WTC11 (cell line): ENCODE measurements around the gene FBXO47. TPM values are rescaled to one million over a fixed set of nuclear protein-coding genes. Genes with fewer than 3 reads are reported as not detected.

Experiments used
- ATAC-seq: fragments of 200-7000 bp; cut with Tn5 transposase; 2 replicates; pipeline ENCODE4 v1.10.0; 2021; ENCODE audit warnings: mild to moderate bottlenecking, moderate library complexity
- CTCF ChIA-PET: fragments of 300-600 bp; sonication (Branson Sonifier 250); formaldehyde crosslinking; loops from one replicate; lab custom pipeline; 2021; ENCODE audit warnings: antibody characterized with exemption; lab: Charles Lee
- POLR2A ChIA-PET: fragments of 350-600 bp; sonication (Branson Sonifier 250); formaldehyde crosslinking; loops from one replicate; lab custom pipeline; 2021; ENCODE audit warnings: antibody characterized with exemption; lab: Charles Lee
- DNase-seq: peaks from one replicate; pipeline ENCODE4 v3.0.0; 2021; ENCODE audit warnings: low spot score
- H3K27ac Mint-ChIP-seq: 2 replicates; pipeline ENCODE4 v1.8.0; 2021; ENCODE audit warnings: mixed read lengths
- H3K27me3 Mint-ChIP-seq: 2 replicates; pipeline ENCODE4 v1.8.0; 2021; ENCODE audit warnings: low read depth, mild to moderate bottlenecking, moderate library complexity, mixed read lengths
- H3K36me3 Mint-ChIP-seq: 2 replicates; pipeline ENCODE4 v1.8.0; 2021; ENCODE audit warnings: mixed read lengths
- H3K4me1 Mint-ChIP-seq: 2 replicates; pipeline ENCODE4 v1.8.0; 2022; ENCODE audit warnings: mixed read lengths
- H3K4me3 Mint-ChIP-seq: 2 replicates; pipeline ENCODE4 v1.8.0; 2021; ENCODE audit warnings: mild to moderate bottlenecking, moderate library complexity, mixed read lengths
- H3K9me3 Mint-ChIP-seq: 2 replicates; pipeline ENCODE4 v1.8.0; 2021; ENCODE audit warnings: mixed read lengths
- AFF4 ChIP-seq: sonication (generic); formaldehyde crosslinking; IDR thresholded peaks from 2 replicates; pipeline ENCODE4 v1.8.1; 2023; ENCODE audit warnings: mild to moderate bottlenecking, missing genetic modification reagents, borderline replicate concordance
- ARID4B ChIP-seq: sonication (generic); formaldehyde crosslinking; IDR thresholded peaks from 2 replicates; pipeline ENCODE4 v1.8.0; 2023; ENCODE audit warnings: missing genetic modification reagents, mild to moderate bottlenecking, borderline replicate concordance
- ATF3 ChIP-seq: sonication (generic); formaldehyde crosslinking; conservative IDR thresholded peaks from 2 replicates; pipeline ENCODE4 v1.8.1; 2022; ENCODE audit warnings: mild to moderate bottlenecking, missing genetic modification reagents
- CBFB ChIP-seq: sonication (generic); formaldehyde crosslinking; IDR thresholded peaks from 2 replicates; pipeline ENCODE4 v1.8.1; 2022; ENCODE audit warnings: mild to moderate bottlenecking, low read depth, missing genetic modification reagents
- CREB1 ChIP-seq: sonication (generic); formaldehyde crosslinking; IDR thresholded peaks from 2 replicates; pipeline ENCODE4 v1.8.0; 2023; ENCODE audit warnings: mild to moderate bottlenecking, missing genetic modification reagents
- EMX1 ChIP-seq: fragments of 250-450 bp; sonication (Bioruptor Pico); IDR thresholded peaks from 2 replicates; pipeline ENCODE4 v1.8.0; 2021; ENCODE audit warnings: mild to moderate bottlenecking
- FOXJ3 ChIP-seq: sonication (generic); formaldehyde crosslinking; IDR thresholded peaks from 2 replicates; pipeline ENCODE4 v1.9.0; 2021; ENCODE audit warnings: missing genetic modification reagents, mild to moderate bottlenecking, borderline replicate concordance
- FOXK1 ChIP-seq: sonication (generic); formaldehyde crosslinking; IDR thresholded peaks from 2 replicates; pipeline ENCODE4 v1.8.0; 2022; ENCODE audit warnings: mild to moderate bottlenecking, moderate library complexity, missing genetic modification reagents
- GRHL2 ChIP-seq: fragments of 250-450 bp; sonication (Bioruptor Pico); IDR thresholded peaks from 2 replicates; pipeline ENCODE4 v1.8.0; 2022; ENCODE audit warnings: mild to moderate bottlenecking, moderate library complexity; ENCODE audit not compliant: insufficient replicate concordance, severe bottlenecking
- JUN ChIP-seq: sonication (generic); formaldehyde crosslinking; IDR thresholded peaks from 2 replicates; pipeline ENCODE4 v1.8.0; 2023; ENCODE audit warnings: mild to moderate bottlenecking, missing genetic modification reagents
- NFYB ChIP-seq: sonication (generic); formaldehyde crosslinking; conservative IDR thresholded peaks from 2 replicates; pipeline ENCODE4 v1.8.0; 2022; ENCODE audit warnings: low read depth, missing genetic modification reagents
- SMAD3 ChIP-seq: sonication (generic); formaldehyde crosslinking; IDR thresholded peaks from 2 replicates; pipeline ENCODE4 v1.8.0; 2022; ENCODE audit warnings: missing genetic modification reagents, mild to moderate bottlenecking, borderline replicate concordance
- SP1 ChIP-seq: sonication (generic); formaldehyde crosslinking; conservative IDR thresholded peaks from 2 replicates; pipeline ENCODE4 v1.8.1; 2022; ENCODE audit warnings: missing genetic modification reagents
- ZBTB43 ChIP-seq: sonication (generic); formaldehyde crosslinking; IDR thresholded peaks from 2 replicates; pipeline ENCODE4 v1.8.1; 2023; ENCODE audit warnings: mild to moderate bottlenecking, missing genetic modification reagents
- ZNF138 ChIP-seq: sonication (generic); formaldehyde crosslinking; conservative IDR thresholded peaks from 2 replicates; pipeline ENCODE4 v1.8.1; 2022; ENCODE audit warnings: mild to moderate bottlenecking, moderate library complexity, missing genetic modification reagents
- ZNF219 ChIP-seq: sonication (generic); formaldehyde crosslinking; IDR thresholded peaks from 2 replicates; pipeline ENCODE4 v1.8.0; 2023; ENCODE audit warnings: missing genetic modification reagents, mild to moderate bottlenecking, borderline replicate concordance
- ZNF263 ChIP-seq: sonication (generic); formaldehyde crosslinking; IDR thresholded peaks from 2 replicates; pipeline ENCODE4 v1.8.1; 2022; ENCODE audit warnings: low read depth, mild to moderate bottlenecking, moderate library complexity, missing genetic modification reagents
- ZNF281 ChIP-seq: sonication (generic); formaldehyde crosslinking; IDR thresholded peaks from 2 replicates; pipeline ENCODE4 v1.8.0; 2023; ENCODE audit warnings: mild to moderate bottlenecking, missing genetic modification reagents
- ZNF317 ChIP-seq: sonication (generic); formaldehyde crosslinking; IDR thresholded peaks from 2 replicates; pipeline ENCODE4 v1.8.1; 2023; ENCODE audit warnings: low read depth, mild to moderate bottlenecking, moderate library complexity, missing genetic modification reagents, borderline replicate concordance
- ZSCAN18 ChIP-seq: fragments of 250-450 bp; sonication (Bioruptor Pico); IDR thresholded peaks from 2 replicates; pipeline ENCODE4 v2.1.2; 2022; ENCODE audit warnings: mild to moderate bottlenecking, moderate library complexity
- total RNA-seq: library from RNA; stranded (reverse); gene quantifications from 3 replicates; pipeline ENCODE4 v1.2.3, GENCODE V29; 2021

The FBXO47 gene
- total RNA-seq, 1 experiment from 2014 or later, result not detected

- no peak for TF ChIP-seq AFF4 (CRISPR knock-in tag)
Measured at GRCh38 chr17:38961413-38961812, 5.8 kb downstream of the FBXO47 start (continued).

GRCh38 chr17:38960402-38960801 lies 6.8 kb downstream of the FBXO47 start:
- TF ChIP-seq EMX1, result no peak
- no peak for TF ChIP-seq CREB1 (CRISPR knock-in tag)
- no peak for TF ChIP-seq GRHL2 (CRISPR knock-in tag)
- ChIA-PET POLR2A (interaction anchor here (0.6 kb wide), 1 partner anchor 139 kb away, joined by 3 read pairs; no protein-coding TSS in a partner anchor), CTCF (no interaction called here)
- no peak overlapping the region for H3K27ac Mint-ChIP-seq
- DNase-seq (no peak), ATAC-seq (no peak)
- no peaks in the 10 kb centered on the region for H3K27me3 Mint-ChIP-seq
- no peaks in the 10 kb centered on the region for H3K4me1 Mint-ChIP-seq
- no peak overlapping the region for H3K4me3 Mint-ChIP-seq
- H3K9me3 Mint-ChIP-seq, result no peaks in the 10 kb centered on the region
- H3K36me3 Mint-ChIP-seq, result no peaks in the 10 kb centered on the region

- Mint-ChIP-seq H3K36me3 (no peaks in the 10 kb centered on the region), H3K4me1 (no peaks in the 10 kb centered on the region), H3K4me3 (no peak overlapping the region), H3K27ac (no peak overlapping the region), H3K27me3 (no peaks in the 10 kb centered on the region), H3K9me3 (no peaks in the 10 kb centered on the region)
- ChIA-PET POLR2A (no interaction called here), CTCF (interaction anchor here (1.0 kb wide), 1 partner anchor 24 kb away, joined by 3 read pairs; no protein-coding TSS in a partner anchor)
- ATAC-seq (no peak), DNase-seq (no peak)
- TF ChIP-seq FOXK1 (CRISPR knock-in tag) (no peak), JUN (CRISPR knock-in tag) (no peak), NFYB (no peak), ZNF263 (CRISPR knock-in tag) (no peak), ARID4B (CRISPR knock-in tag) (no peak), SMAD3 (CRISPR knock-in tag) (no peak), ZSCAN18 (CRISPR knock-in tag) (no peak), ZNF317 (no peak), ZNF138 (CRISPR knock-in tag) (no peak), ZNF281 (no peak), FOXJ3 (CRISPR knock-in tag) (no peak), ZBTB43 (CRISPR knock-in tag) (no peak), ZNF219 (CRISPR knock-in tag) (no peak), SP1 (CRISPR knock-in tag) (no peak), ATF3 (CRISPR knock-in tag) (no peak), CBFB (CRISPR knock-in tag) (no peak)
Measured at GRCh38 chr17:38959508-38959907, 7.7 kb downstream of the FBXO47 start.
